Esophagus muscularis mucosa (tissue), 4 donors: ENCODE data around the gene LCORL. TPM values are rescaled to one million over a fixed set of nuclear protein-coding genes. Genes with fewer than 3 reads are reported as not detected.

Experiments used
- DNase-seq: peaks from one replicate; pipeline ENCODE4 v3.0.0-alpha.2; 2017; ENCODE audit errors: extremely low spot score
- H3K27ac ChIP-seq, 4 donors: fragments of 200-600 bp; sonication (generic); replicated peaks in 1 of 4; 1 replicate in 3 of 4; 2 replicates in 1 of 4; pipeline ENCODE4 v1.5.1; 2016 to 2019; ENCODE audit warnings: mild to moderate bottlenecking in 1 of 4
- H3K27me3 ChIP-seq, 4 donors: fragments of 200-600 bp; sonication (generic); one replicate each; pipeline versions ENCODE4 v1.5.1 to v1.6.0; 2016 to 2019
- H3K36me3 ChIP-seq, 4 donors: fragments of 200-600 bp; sonication (generic); one replicate each; pipeline ENCODE4 v1.5.1; 2016 to 2019
- H3K4me1 ChIP-seq, 4 donors: fragments of 200-600 bp; sonication (generic); one replicate each; pipeline ENCODE4 v1.5.1; 2016 to 2019
- H3K4me3 ChIP-seq, 4 donors: fragments of 200-600 bp; sonication (generic); 1 replicate in 2 of 4; 2 replicates in 2 of 4; pipeline ENCODE4 v1.5.1; 2016 to 2019; ENCODE audit warnings: mild to moderate bottlenecking in 4 of 4, moderate library complexity in 1 of 4
- H3K9me3 ChIP-seq, 4 donors: fragments of 200-600 bp; sonication (generic); 1 replicate in 3 of 4; 2 replicates in 1 of 4; pipeline ENCODE4 v1.5.1; 2016 to 2019
- EP300 ChIP-seq: sonication (generic); formaldehyde crosslinking; IDR thresholded peaks from one replicate; pipeline ENCODE4 v1.6.1; 2017; ENCODE audit warnings: antibody characterized with exemption
- POLR2A ChIP-seq: fragments of 450-650 bp; IDR thresholded peaks from one replicate; pipeline ENCODE4 v1.6.1; 2017; ENCODE audit warnings: antibody characterized with exemption, moderate library complexity, mild to moderate bottlenecking, low read depth
- POLR2AphosphoS5 ChIP-seq, 2 donors: sonication (generic); formaldehyde crosslinking; IDR thresholded peaks; one replicate each; pipeline ENCODE4 v1.6.1; 2017; ENCODE audit warnings: antibody characterized with exemption in 2 of 2
- WGBS: methylation state at CpG from one replicate; pipeline ENCODE4 v1.1.5; 2018; 5-methylcytosine and 5-hydroxymethylcytosine counted together
- intact Hi-C: fragments of 100-400 bp; cut with DNase I; formaldehyde crosslinking; loops from one replicate; pipeline ENCODE4 v1.15.1; 2023
- total RNA-seq, 4 donors: library from RNA; depleted of rRNA; stranded (reverse); fragments of >200 nt; gene quantifications; one replicate each; pipeline versions ENCODE4 v1.1.0 to v1.2.1, GENCODE V29; 2016
- TF ChIP-seq, protein P1 (sequence below), 3 experiments: fragments of 200-600 bp in 2 of 3; fragments of 450-650 bp in 1 of 3; sonication (generic) in 2 of 3; IDR thresholded peaks; one replicate each; pipeline ENCODE4 v1.5.1; 2017 to 2019; ENCODE audit warnings: antibody characterized with exemption in 3 of 3, mild to moderate bottlenecking in 2 of 3, moderate library complexity in 1 of 3

Gene LCORL
- total RNA-seq, 4 donors from 2014 or later: 7.6 to 14.1 (median 11.5) TPM

DNA sequence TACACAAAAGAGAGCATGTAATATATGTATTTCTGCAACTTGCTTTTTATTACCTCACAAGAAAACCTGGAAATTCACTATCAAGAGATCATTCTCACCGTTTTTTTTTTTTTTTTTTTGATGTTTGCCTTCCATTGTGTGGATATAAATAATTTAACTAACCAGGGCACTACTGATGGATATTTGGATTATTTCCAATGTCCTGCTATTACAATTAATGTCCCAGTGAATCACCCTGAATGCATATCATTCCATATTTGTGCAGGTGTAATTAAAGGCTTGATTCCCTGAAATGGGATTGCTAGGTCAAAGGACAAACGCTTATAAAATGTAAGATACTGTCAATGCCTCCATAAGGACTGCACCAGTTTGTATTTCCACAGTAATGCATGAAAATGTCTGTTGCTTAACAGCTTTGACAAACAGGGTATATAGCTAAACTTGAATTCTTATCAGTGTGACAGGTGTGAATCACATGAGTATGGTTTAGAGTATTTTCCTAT lies 123.0 kb downstream of the LCORL start:
- no peak for DNase-seq
- Histone ChIP-seq H3K36me3 (no peaks in the 10 kb centered on the region), H3K4me3 (no peak overlapping the region), H3K27me3 (no peaks in the 10 kb centered on the region), H3K9me3 (no peaks in the 10 kb centered on the region), H3K4me1 (peaks cover 0 to 7% (median 0%) of the 10 kb centered on the region in 4 donors), H3K27ac (no peak overlapping the region)
- 67% methylated on average over 2 of the region's 2 CpGs for WGBS
- intact Hi-C loops: no loop called here
- TF ChIP-seq, protein P1, sequence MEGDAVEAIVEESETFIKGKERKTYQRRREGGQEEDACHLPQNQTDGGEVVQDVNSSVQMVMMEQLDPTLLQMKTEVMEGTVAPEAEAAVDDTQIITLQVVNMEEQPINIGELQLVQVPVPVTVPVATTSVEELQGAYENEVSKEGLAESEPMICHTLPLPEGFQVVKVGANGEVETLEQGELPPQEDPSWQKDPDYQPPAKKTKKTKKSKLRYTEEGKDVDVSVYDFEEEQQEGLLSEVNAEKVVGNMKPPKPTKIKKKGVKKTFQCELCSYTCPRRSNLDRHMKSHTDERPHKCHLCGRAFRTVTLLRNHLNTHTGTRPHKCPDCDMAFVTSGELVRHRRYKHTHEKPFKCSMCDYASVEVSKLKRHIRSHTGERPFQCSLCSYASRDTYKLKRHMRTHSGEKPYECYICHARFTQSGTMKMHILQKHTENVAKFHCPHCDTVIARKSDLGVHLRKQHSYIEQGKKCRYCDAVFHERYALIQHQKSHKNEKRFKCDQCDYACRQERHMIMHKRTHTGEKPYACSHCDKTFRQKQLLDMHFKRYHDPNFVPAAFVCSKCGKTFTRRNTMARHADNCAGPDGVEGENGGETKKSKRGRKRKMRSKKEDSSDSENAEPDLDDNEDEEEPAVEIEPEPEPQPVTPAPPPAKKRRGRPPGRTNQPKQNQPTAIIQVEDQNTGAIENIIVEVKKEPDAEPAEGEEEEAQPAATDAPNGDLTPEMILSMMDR (IDR thresholded peaks at IDR 0.05): no peak
- TF ChIP-seq EP300 (no peak), POLR2A (no peak), POLR2AphosphoS5 (IDR thresholded peaks at IDR 0.05) (no peak)

DNA sequence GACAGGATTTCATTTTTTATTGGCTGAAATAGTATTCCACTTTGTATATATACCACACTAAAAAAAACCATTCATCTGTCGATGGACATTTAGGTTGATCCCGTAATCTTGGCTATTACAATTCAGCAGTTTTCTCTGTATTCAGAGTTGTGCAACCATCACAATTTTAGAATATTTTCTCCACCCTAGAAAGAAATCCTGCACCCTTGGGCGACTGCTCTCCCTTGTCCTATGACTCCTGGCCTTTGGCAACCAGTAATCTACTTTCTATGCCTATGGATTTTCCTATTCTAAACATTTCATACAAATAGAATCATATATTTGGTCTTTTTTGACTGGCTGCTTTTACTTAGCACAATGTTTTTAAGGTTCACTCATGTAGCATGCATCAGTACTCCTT lies 126.1 kb downstream of the LCORL start:
- H3K4me3 ChIP-seq: no peak overlapping the region
- over 99% methylated on average over 3 of the region's 3 CpGs for WGBS
- H3K9me3 ChIP-seq: no peaks in the 10 kb centered on the region
- H3K4me1 ChIP-seq: peaks cover 0 to 7% (median 0%) of the 10 kb centered on the region in 4 donors
- intact Hi-C loops: no loop called here
- no peaks in the 10 kb centered on the region for H3K36me3 ChIP-seq
- no peaks in the 10 kb centered on the region for H3K27me3 ChIP-seq
- no peak for DNase-seq
- TF ChIP-seq, protein P1 (IDR thresholded peaks at IDR 0.05): no peak
- no peak for TF ChIP-seq POLR2A
- TF ChIP-seq EP300: no peak
- TF ChIP-seq POLR2AphosphoS5 (IDR thresholded peaks at IDR 0.05): no peak
- no peak overlapping the region for H3K27ac ChIP-seq

DNA sequence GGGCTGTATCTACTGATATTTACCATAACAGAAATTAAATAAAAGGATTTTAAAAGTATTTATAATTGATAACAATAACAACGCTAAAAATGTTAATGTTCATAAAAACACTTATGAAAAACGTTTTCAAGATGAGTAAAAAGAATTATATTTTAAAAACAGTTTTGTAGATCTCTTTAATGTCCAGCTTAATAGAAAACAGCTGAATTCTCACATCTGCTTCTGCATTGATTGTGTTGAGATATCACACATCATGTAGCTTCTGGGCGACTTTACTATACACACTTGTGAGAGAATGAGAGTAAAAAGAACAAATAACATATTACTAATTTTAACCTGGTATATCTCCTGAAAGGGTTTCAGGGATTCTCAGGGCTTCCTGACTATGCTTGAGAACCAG lies 127.1 kb downstream of the LCORL start:
- no peak overlapping the region for H3K4me3 ChIP-seq
- no peaks in the 10 kb centered on the region for H3K9me3 ChIP-seq
- no peaks in the 10 kb centered on the region for H3K36me3 ChIP-seq
- no peak for DNase-seq
- peaks cover 0 to 7% (median 0%) of the 10 kb centered on the region in 4 donors for H3K4me1 ChIP-seq
- TF ChIP-seq POLR2A (no peak), POLR2AphosphoS5 (IDR thresholded peaks at IDR 0.05) (no peak), EP300 (no peak)
- TF ChIP-seq, protein P1 (IDR thresholded peaks at IDR 0.05): no peak
- intact Hi-C loops: no loop called here
- WGBS: 88% methylated on average over 3 of the region's 3 CpGs
- no peak overlapping the region for H3K27ac ChIP-seq
- H3K27me3 ChIP-seq: no peaks in the 10 kb centered on the region

DNA sequence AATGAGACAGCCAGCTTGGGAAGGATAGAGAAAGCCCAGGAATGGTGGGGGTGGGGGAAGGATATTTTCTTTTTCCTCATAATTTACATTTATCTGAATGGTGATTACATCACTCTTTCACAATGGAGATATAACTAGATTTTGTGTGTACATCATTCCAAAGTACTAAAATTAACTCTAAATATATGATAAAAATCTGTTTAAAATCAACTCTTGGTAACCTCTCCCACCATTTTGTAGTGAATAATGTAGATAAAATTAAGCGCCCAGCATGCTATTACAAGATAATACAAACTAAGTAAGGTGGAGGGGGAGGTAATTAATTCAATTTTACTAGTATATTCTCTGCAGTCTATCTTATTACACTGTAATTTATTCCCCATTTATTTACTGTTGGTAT lies 131.9 kb downstream of the LCORL start:
- no peaks in the 10 kb centered on the region for H3K9me3 ChIP-seq
- no peaks in the 10 kb centered on the region for H3K4me1 ChIP-seq
- no peaks in the 10 kb centered on the region for H3K27me3 ChIP-seq
- peaks cover 0 to 5% (median under 1%) of the 10 kb centered on the region in 4 donors for H3K36me3 ChIP-seq
- no peak overlapping the region for H3K4me3 ChIP-seq
- DNase-seq: no peak
- no peak overlapping the region for H3K27ac ChIP-seq
- intact Hi-C loops: no loop called here
- TF ChIP-seq POLR2A (no peak), EP300 (no peak), POLR2AphosphoS5 (IDR thresholded peaks at IDR 0.05) (no peak)
- TF ChIP-seq, protein P1 (IDR thresholded peaks at IDR 0.05): no peak
- 88% methylated on average over 1 of the region's 1 CpG for WGBS

DNA sequence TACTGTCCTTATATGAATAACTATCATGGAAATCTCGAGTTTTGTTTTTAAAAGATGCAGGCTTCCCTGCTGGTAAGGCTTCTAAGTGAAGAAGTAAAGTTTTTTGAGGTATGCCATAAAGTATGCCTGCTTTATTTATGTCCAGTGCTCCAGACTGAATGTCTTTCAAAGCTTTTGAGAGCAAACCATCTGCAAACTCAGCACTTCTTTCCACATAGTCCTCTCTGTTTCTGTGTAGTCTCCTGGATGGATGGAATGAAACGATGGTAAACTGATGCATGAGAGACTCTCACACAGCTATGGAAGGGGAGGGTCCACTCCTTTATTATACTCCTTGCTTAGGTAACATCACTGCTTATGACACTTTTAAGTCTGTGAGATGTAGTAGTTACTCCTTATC lies 137.0 kb downstream of the LCORL start:
- no peak for DNase-seq
- H3K36me3 ChIP-seq: peaks cover 2 to 15% (median 7%) of the 10 kb centered on the region in 4 donors
- WGBS: 96% methylated on average over 2 of the region's 2 CpGs
- intact Hi-C loops: no loop called here
- no peaks in the 10 kb centered on the region for H3K9me3 ChIP-seq
- no peaks in the 10 kb centered on the region for H3K27me3 ChIP-seq
- no peak overlapping the region for H3K27ac ChIP-seq
- no peaks in the 10 kb centered on the region for H3K4me1 ChIP-seq
- no peak overlapping the region for H3K4me3 ChIP-seq
- TF ChIP-seq POLR2A (no peak), POLR2AphosphoS5 (IDR thresholded peaks at IDR 0.05) (no peak), EP300 (no peak)
- TF ChIP-seq, protein P1 (IDR thresholded peaks at IDR 0.05): no peak
